RWPE2 (cell line): Measurements from ENCODE around the gene HIVEP3.

ENCODE experiments used
- ATAC-seq: fragments of 200-7000 bp; cut with Tn5 transposase; 3 replicates; pipeline ENCODE4 v1.9.1; 2021; ENCODE audit warnings: low read depth
- DNase-seq: peaks from one replicate; pipeline ENCODE4 v3.0.0-alpha.2; 2020; ENCODE audit warnings: low spot score
- H3K27ac ChIP-seq: fragments of 450-650 bp; 2 replicates; pipeline ENCODE4 v1.5.1; 2017; ENCODE audit warnings: mild to moderate bottlenecking; ENCODE audit not compliant: poor library complexity, severe bottlenecking
- H3K27me3 ChIP-seq: fragments of 250-450 bp; sonication (Bioruptor Pico); 2 replicates; pipeline ENCODE4 v1.5.1; 2021; ENCODE audit warnings: mild to moderate bottlenecking, moderate library complexity; ENCODE audit not compliant: insufficient read depth, poor library complexity, severe bottlenecking
- H3K36me3 ChIP-seq: fragments of 250-450 bp; sonication (Bioruptor Pico); 2 replicates; pipeline ENCODE4 v1.5.1; 2020; ENCODE audit warnings: low read depth, mild to moderate bottlenecking, moderate library complexity
- H3K4me1 ChIP-seq: fragments of 250-450 bp; sonication (Bioruptor Pico); 2 replicates; pipeline ENCODE4 v1.5.1; 2021; ENCODE audit warnings: mild to moderate bottlenecking, moderate library complexity; ENCODE audit not compliant: insufficient read depth, poor library complexity, severe bottlenecking
- H3K4me3 ChIP-seq: fragments of 250-450 bp; sonication (Bioruptor Pico); 2 replicates; pipeline ENCODE4 v1.5.1; 2021; ENCODE audit warnings: mild to moderate bottlenecking, moderate library complexity; ENCODE audit not compliant: severe bottlenecking
- H3K9me3 ChIP-seq: fragments of 250-450 bp; sonication (Bioruptor Pico); 2 replicates; pipeline ENCODE4 v1.5.1; 2021; ENCODE audit warnings: mild to moderate bottlenecking, moderate library complexity; ENCODE audit not compliant: severe bottlenecking
- CTCF ChIP-seq: fragments of 450-650 bp; IDR thresholded peaks from one replicate; pipeline ENCODE4 v1.5.1; 2017; ENCODE audit warnings: mild to moderate bottlenecking, moderate library complexity; ENCODE audit not compliant: poor library complexity, severe bottlenecking

HIVEP3 gene

GRCh38 chr1:41473738-41474362 is 444.9 kb downstream of the HIVEP3 start:
- ATAC-seq (no peak), DNase-seq (peak; percentile 30)
- H3K9me3 ChIP-seq, result no peaks in the 10 kb centered on the region
- no peaks in the 10 kb centered on the region for H3K27me3 ChIP-seq
- H3K4me3 ChIP-seq, result no peak overlapping the region
- no peaks in the 10 kb centered on the region for H3K36me3 ChIP-seq
- no peak for TF ChIP-seq CTCF
- H3K4me1 ChIP-seq, result peaks cover 10% of the 10 kb centered on the region
- peak overlapping the region; percentile 20 for H3K27ac ChIP-seq

GRCh38 chr1:41471658-41472057 is 447.1 kb downstream of the HIVEP3 start:
- Histone ChIP-seq H3K36me3 (no peaks in the 10 kb centered on the region), H3K4me3 (no peak overlapping the region), H3K4me1 (peaks cover 10% of the 10 kb centered on the region), H3K27ac (no peak overlapping the region), H3K27me3 (no peaks in the 10 kb centered on the region), H3K9me3 (no peaks in the 10 kb centered on the region)
- ATAC-seq (no peak), DNase-seq (no peak)
- TF ChIP-seq CTCF, result no peak

GRCh38 chr1:41469706-41470105 is 449.0 kb downstream of the HIVEP3 start:
- H3K4me3 ChIP-seq, result no peak overlapping the region
- no peaks in the 10 kb centered on the region for H3K27me3 ChIP-seq
- H3K4me1 ChIP-seq, result peaks cover 21% of the 10 kb centered on the region
- no peaks in the 10 kb centered on the region for H3K36me3 ChIP-seq
- ATAC-seq (no peak), DNase-seq (no peak)
- H3K9me3 ChIP-seq, result no peaks in the 10 kb centered on the region
- H3K27ac ChIP-seq, result no peak overlapping the region
- no peak for TF ChIP-seq CTCF

- Histone ChIP-seq H3K4me3 (no peak overlapping the region), H3K9me3 (no peaks in the 10 kb centered on the region), H3K27ac (no peak overlapping the region), H3K4me1 (peaks cover 12% of the 10 kb centered on the region), H3K36me3 (no peaks in the 10 kb centered on the region), H3K27me3 (no peaks in the 10 kb centered on the region)
- no peak for TF ChIP-seq CTCF
- ATAC-seq, result no peak; the same call in 2 of the 3 replicates
- DNase-seq, result no peak
Observed at GRCh38 chr1:41468122-41468762, 450.5 kb downstream of the HIVEP3 start.

GRCh38 chr1:41467673-41468072 is 451.0 kb downstream of the HIVEP3 start:
- peaks cover 12% of the 10 kb centered on the region for H3K4me1 ChIP-seq
- no peak for DNase-seq

More at GRCh38 chr1:41467673-41468072, 451.0 kb downstream of the HIVEP3 start:
- H3K36me3 ChIP-seq, result no peaks in the 10 kb centered on the region
- no peaks in the 10 kb centered on the region for H3K9me3 ChIP-seq
- no peaks in the 10 kb centered on the region for H3K27me3 ChIP-seq
- 0 out of 3 replicates have a peak, but pooled peaks have one; percentile 20 for ATAC-seq
- H3K27ac ChIP-seq, result no peak overlapping the region
- no peak for TF ChIP-seq CTCF
- H3K4me3 ChIP-seq, result no peak overlapping the region
